HCT116 (cell line): ENCODE results near the gene C17orf67. TPM values are rescaled to one million over a fixed set of nuclear protein-coding genes. Genes with fewer than 3 reads are reported as not detected.
A peak's percentile ranks its signal among the peaks of the same experiment; 100 is the strongest.

Experiments used
- ATAC-seq: fragments of 200-7000 bp; cut with Tn5 transposase; 2 replicates; pipeline ENCODE4 v1.9.1; 2020; ENCODE audit warnings: mild to moderate bottlenecking, moderate library complexity
- BruUV-seq: library from RNA; stranded (reverse); fragments of 400-500 nt; replicated peaks from 2 replicates; lab custom pipeline; 2021; lab: Mats Ljungman, UMichigan
- CTCF ChIA-PET: fragments of 300-600 bp; sonication (Branson Sonifier 250); formaldehyde crosslinking; loops from one replicate; lab custom pipeline; 2021; ENCODE audit warnings: antibody characterized with exemption; lab: Charles Lee
- POLR2A ChIA-PET: fragments of 300-600, 350-600 bp; sonication (Branson Sonifier 250); formaldehyde crosslinking; loops from one replicate; lab custom pipeline; 2021; ENCODE audit warnings: antibody characterized with exemption; lab: Charles Lee
- RAD21 ChIA-PET, 2 experiments: fragments of 300-600 bp; sonication (Branson Sonifier 250); formaldehyde crosslinking; loops; one replicate each; lab custom pipeline; 2023; ENCODE audit warnings: low total read pairs in 2 of 2; ENCODE audit not compliant: uncharacterized antibody in 2 of 2, unreplicated experiment in 2 of 2, low non-redundant PET in 1 of 2; lab: Charles Lee
- DNase-seq: peaks from one replicate; pipeline ENCODE4 v3.0.0-alpha.2; 2010; ENCODE audit warnings: low read depth, low spot score
- H2AFZ ChIP-seq: fragments of 200-600 bp; shearing (Covaris generic), sonication (generic); 2 replicates; pipeline ENCODE4 v1.6.1; 2017; ENCODE audit warnings: low read depth, mixed run types, mixed read lengths, antibody characterized with exemption, low read length; ENCODE audit not compliant: poor library complexity, severe bottlenecking
- H3K27ac ChIP-seq: 2 replicates; pipeline ENCODE4 v1.5.1; 2012; ENCODE audit warnings: low read depth, low read length
- H3K27me3 ChIP-seq: fragments of 200-600 bp; sonication (generic); 2 replicates; pipeline ENCODE4 v1.6.1; 2016; ENCODE audit warnings: mixed run types, low read length, mixed read lengths; ENCODE audit not compliant: insufficient read depth
- H3K36me3 ChIP-seq, 2 experiments: fragments of 200-500 bp in 1 of 2; fragments of 200-600 bp in 1 of 2; sonication (Bioruptor generic) in 1 of 2; sonication (generic) in 1 of 2; 2 replicates each; pipeline versions ENCODE4 v1.5.1 to v1.6.1; 2014 to 2016; ENCODE audit warnings: low read length in 2 of 2, inconsistent platforms in 1 of 2, mixed read lengths in 1 of 2, mixed run types in 1 of 2; ENCODE audit not compliant: insufficient read depth in 2 of 2, control insufficient read depth in 1 of 2
- H3K4me1 ChIP-seq, 2 experiments: fragments of 200-600 bp in 1 of 2; sonication (generic) in 1 of 2; 2 replicates each; pipeline versions ENCODE4 v1.5.1 to v1.6.1; 2012 to 2017; ENCODE audit warnings: low read length in 2 of 2, inconsistent platforms in 1 of 2, mild to moderate bottlenecking in 1 of 2, mixed read lengths in 1 of 2, mixed run types in 1 of 2, moderate library complexity in 1 of 2; ENCODE audit not compliant: insufficient read depth in 2 of 2, control insufficient read depth in 1 of 2
- H3K4me2 ChIP-seq: fragments of 200-600 bp; sonication (generic); 2 replicates; pipeline ENCODE4 v1.6.1; 2017; ENCODE audit warnings: mixed run types, low read length, mixed read lengths
- H3K4me3 ChIP-seq, 2 experiments: fragments of 200-600 bp in 1 of 2; sonication (generic) in 1 of 2; replicated peaks in 1 of 2; 2 replicates each; pipeline ENCODE4 v1.5.1; 2011 to 2016; ENCODE audit warnings: low read length in 2 of 2, control low read depth in 1 of 2, low read depth in 1 of 2, mild to moderate bottlenecking in 1 of 2, mixed read lengths in 1 of 2, mixed run types in 1 of 2
- H3K79me2 ChIP-seq: fragments of 200-600 bp; sonication (generic); 2 replicates; pipeline ENCODE4 v1.6.1; 2017; ENCODE audit warnings: mild to moderate bottlenecking, mixed run types, low read length, moderate library complexity, mixed read lengths; ENCODE audit not compliant: insufficient read depth
- H3K9ac ChIP-seq: fragments of 200-600 bp; sonication (generic); 2 replicates; pipeline ENCODE4 v1.6.1; 2016; ENCODE audit warnings: low read length, mixed read lengths
- H3K9me2 ChIP-seq: fragments of 200-600 bp; sonication (generic), shearing (Covaris generic); 2 replicates; pipeline ENCODE4 v1.6.1; 2017; ENCODE audit warnings: mixed run types, mild to moderate bottlenecking, moderate library complexity; ENCODE audit not compliant: insufficient read depth
- H3K9me3 ChIP-seq, 2 experiments: fragments of 200-500 bp in 1 of 2; fragments of 200-600 bp in 1 of 2; sonication (Bioruptor generic) in 1 of 2; sonication (generic) in 1 of 2; 2 replicates each; pipeline ENCODE4 v1.6.1; 2014 to 2017; ENCODE audit warnings: low read length in 2 of 2, mixed read lengths in 2 of 2, inconsistent platforms in 1 of 2, low read depth in 1 of 2, mild to moderate bottlenecking in 1 of 2, mixed run types in 1 of 2, moderate library complexity in 1 of 2; ENCODE audit not compliant: control insufficient read depth in 1 of 2, insufficient read depth in 1 of 2
- H4K20me1 ChIP-seq: fragments of 200-600 bp; sonication (generic), shearing (Covaris generic); 2 replicates; pipeline ENCODE4 v1.6.1; 2017; ENCODE audit warnings: mixed run types, mild to moderate bottlenecking, moderate library complexity; ENCODE audit not compliant: insufficient read depth
- CBX3 ChIP-seq: IDR thresholded peaks from 2 replicates; pipeline ENCODE4 v1.6.1; 2012; ENCODE audit warnings: low read depth
- ELF1 ChIP-seq: IDR thresholded peaks from 2 replicates; pipeline ENCODE4 v1.6.1; 2012; ENCODE audit warnings: low read depth, borderline replicate concordance
- EZH2phosphoT487 ChIP-seq: fragments of 200-600 bp; IDR thresholded peaks from 2 replicates; pipeline ENCODE4 v1.6.1; 2018; ENCODE audit warnings: antibody characterized with exemption, borderline replicate concordance
- POLR2AphosphoS5 ChIP-seq: IDR thresholded peaks from 2 replicates; pipeline ENCODE4 v1.6.1; 2011; ENCODE audit warnings: mild to moderate bottlenecking, low read depth, low read length, moderate library complexity
- REST ChIP-seq: IDR thresholded peaks from 2 replicates; pipeline ENCODE4 v1.6.1; 2012; ENCODE audit warnings: low read depth
- SIN3A ChIP-seq: IDR thresholded peaks from 2 replicates; pipeline ENCODE4 v1.6.1; 2012; ENCODE audit warnings: low read depth
- intact Hi-C: fragments of 100-400 bp; cut with micrococcal nuclease; formaldehyde crosslinking; loops from 2 replicates; pipeline ENCODE4 v1.10.0; 2022
- total RNA-seq: library from RNA; stranded (reverse); gene quantifications from one replicate; pipeline ENCODE4 v1.2.1, GENCODE V29; 2021; ENCODE audit not compliant: unreplicated experiment

C17orf67 gene
- total RNA-seq, 1 experiment from 2014 or later: 0.84 TPM

- H3K4me1 ChIP-seq: peaks cover 3 to 9% of the 10 kb centered on the region in 2 experiments
- peak overlapping the region; percentile 82 for H2AFZ ChIP-seq
- no peaks in the 10 kb centered on the region for H3K79me2 ChIP-seq
- no peaks in the 10 kb centered on the region for H3K9me3 ChIP-seq
- no peaks in the 10 kb centered on the region for H3K9me2 ChIP-seq
- H4K20me1 ChIP-seq: no peaks in the 10 kb centered on the region
- no peaks in the 10 kb centered on the region for H3K27me3 ChIP-seq
- BruUV-seq: no TSS peak
- no peak for ATAC-seq
- intact Hi-C loops: no loop called here
- no peak overlapping the region for H3K4me3 ChIP-seq
- TF ChIP-seq POLR2AphosphoS5 (no peak), ELF1 (no peak), EZH2phosphoT487 (no peak), SIN3A (no peak), CBX3 (no peak), REST (no peak)
- H3K36me3 ChIP-seq: no peaks in the 10 kb centered on the region
- peak overlapping the region; percentile 72; the same call in 1 of the 2 replicates for H3K4me2 ChIP-seq
- POLR2A ChIA-PET: interaction anchor here (0.8 to 2.1 kb wide), 5 partner anchors 9 to 94 kb away, joined by 3 to 17 read pairs (median 4); partner anchors contain the start of genes DGKE and TRIM25
- CTCF ChIA-PET: interaction anchor here (0.6 to 2.2 kb wide), 35 partner anchors 9 to 320 kb away, joined by 3 to 25 read pairs (median 5); partner anchors contain the start of genes C17orf67, COIL, DGKE and NOG
- DNase-seq: no peak
- RAD21 ChIA-PET: interaction anchor here (0.6 to 1.4 kb wide), 4 partner anchors 13 to 119 kb away, joined by 3 to 6 read pairs (median 3); no protein-coding TSS in a partner anchor
- no peak overlapping the region for H3K27ac ChIP-seq
- no peak overlapping the region for H3K9ac ChIP-seq
Observed at GRCh38 chr17:56820207-56820606, 13.5 kb downstream of the C17orf67 start.
